Measurements from ENCODE around the gene ARHGAP42.

ARHGAP42 gene

GRCh38 chr11:100865443-100866065 is 178.5 kb downstream of the ARHGAP42 start:
- no peaks in the 10 kb centered on the region for H3K27me3 ChIP-seq (ENCODE audit: insufficient read depth, low read length, poor library complexity)

GRCh38 chr11:100866453-100866852 is 179.4 kb downstream of the ARHGAP42 start:
- H2AFZ ChIP-seq (ENCODE audit: low read depth, low read length): no peak overlapping the region
- no peak overlapping the region for H3K27ac ChIP-seq (ENCODE audit: low read length)
- H3K9ac ChIP-seq (ENCODE audit: low read depth, low read length): no peak overlapping the region
- no peak overlapping the region for H3K4me2 ChIP-seq (ENCODE audit: insufficient read depth, low read length)
- H3K79me2 ChIP-seq (ENCODE audit: insufficient read depth, low read length): no peaks in the 10 kb centered on the region
- no peaks in the 10 kb centered on the region for H3K9me3 ChIP-seq (ENCODE audit: insufficient read depth, low read length, severe bottlenecking)
- TF ChIP-seq EZH2 (IDR thresholded peaks at IDR 0.05; ENCODE audit: borderline replicate concordance, low read depth, low read length, severe bottlenecking): no peak
- no peak for TF ChIP-seq CTCF (IDR thresholded peaks at IDR 0.05; ENCODE audit: borderline replicate concordance, extremely low read depth, low read length, poor library complexity, severe bottlenecking)
- peaks cover 7% of the 10 kb centered on the region; the same call in 1 of the 2 replicates for H3K4me1 ChIP-seq (ENCODE audit: insufficient read depth, low read length)
- ATAC-seq (ENCODE audit: insufficient read depth, low read depth) (no peak), DNase-seq (no peak)
- no peak overlapping the region for H3K4me3 ChIP-seq (ENCODE audit: low read depth in 1 of 2, low read length in 2 of 2)
- no peaks in the 10 kb centered on the region for H3K36me3 ChIP-seq (ENCODE audit: insufficient read depth, low read length)
- H3K27me3 ChIP-seq (ENCODE audit: insufficient read depth, low read length, poor library complexity): no peaks in the 10 kb centered on the region
- no peaks in the 10 kb centered on the region for H4K20me1 ChIP-seq (ENCODE audit: insufficient read depth, low read length)

More at GRCh38 chr11:100865443-100866065, 178.5 kb downstream of the ARHGAP42 start:
- Histone ChIP-seq H3K4me2 (ENCODE audit: insufficient read depth, low read length) (no peak overlapping the region), H3K27ac (ENCODE audit: low read length) (no peak overlapping the region), H3K9ac (ENCODE audit: low read depth, low read length) (no peak overlapping the region), H3K79me2 (ENCODE audit: insufficient read depth, low read length) (no peaks in the 10 kb centered on the region), H2AFZ (ENCODE audit: low read depth, low read length) (no peak overlapping the region), H3K4me3 (ENCODE audit: low read depth in 1 of 2, low read length in 2 of 2) (no peak overlapping the region), H4K20me1 (ENCODE audit: insufficient read depth, low read length) (no peaks in the 10 kb centered on the region), H3K4me1 (ENCODE audit: insufficient read depth, low read length) (peaks cover 7% of the 10 kb centered on the region; the same call in 1 of the 2 replicates), H3K36me3 (ENCODE audit: insufficient read depth, low read length) (no peaks in the 10 kb centered on the region), H3K9me3 (ENCODE audit: insufficient read depth, low read length, severe bottlenecking) (no peaks in the 10 kb centered on the region)
- DNase-seq (no peak), ATAC-seq (ENCODE audit: insufficient read depth, low read depth) (no peak)
- TF ChIP-seq EZH2 (IDR thresholded peaks at IDR 0.05; ENCODE audit: borderline replicate concordance, low read depth, low read length, severe bottlenecking): no peak

GRCh38 chr11:100867606-100868005 is 180.5 kb downstream of the ARHGAP42 start:
- H3K4me2 ChIP-seq (ENCODE audit: insufficient read depth, low read length): no peak overlapping the region
- H3K4me3 ChIP-seq (ENCODE audit: low read depth in 1 of 2, low read length in 2 of 2): no peak overlapping the region
- H3K4me1 ChIP-seq (ENCODE audit: insufficient read depth, low read length): peaks cover 7% of the 10 kb centered on the region; the same call in 1 of the 2 replicates
- H4K20me1 ChIP-seq (ENCODE audit: insufficient read depth, low read length): no peaks in the 10 kb centered on the region
- H3K27me3 ChIP-seq (ENCODE audit: insufficient read depth, low read length, poor library complexity): no peaks in the 10 kb centered on the region
- H3K9me3 ChIP-seq (ENCODE audit: insufficient read depth, low read length, severe bottlenecking): no peaks in the 10 kb centered on the region
- ATAC-seq (ENCODE audit: insufficient read depth, low read depth) (no peak), DNase-seq (no peak)
- no peak overlapping the region for H2AFZ ChIP-seq (ENCODE audit: low read depth, low read length)
- no peak overlapping the region for H3K27ac ChIP-seq (ENCODE audit: low read length)
- H3K79me2 ChIP-seq (ENCODE audit: insufficient read depth, low read length): no peaks in the 10 kb centered on the region
- H3K36me3 ChIP-seq (ENCODE audit: insufficient read depth, low read length): no peaks in the 10 kb centered on the region
- TF ChIP-seq CTCF (IDR thresholded peaks at IDR 0.05; ENCODE audit: borderline replicate concordance, extremely low read depth, low read length, poor library complexity, severe bottlenecking): no peak
- TF ChIP-seq EZH2 (IDR thresholded peaks at IDR 0.05; ENCODE audit: borderline replicate concordance, low read depth, low read length, severe bottlenecking): no peak
- H3K9ac ChIP-seq (ENCODE audit: low read depth, low read length): no peak overlapping the region

GRCh38 chr11:100869328-100869727 is 182.2 kb downstream of the ARHGAP42 start:
- Histone ChIP-seq H3K27me3 (ENCODE audit: insufficient read depth, low read length, poor library complexity) (no peaks in the 10 kb centered on the region), H3K9me3 (ENCODE audit: insufficient read depth, low read length, severe bottlenecking) (no peaks in the 10 kb centered on the region), H2AFZ (ENCODE audit: low read depth, low read length) (no peak overlapping the region), H3K79me2 (ENCODE audit: insufficient read depth, low read length) (no peaks in the 10 kb centered on the region), H3K4me3 (ENCODE audit: low read depth in 1 of 2, low read length in 2 of 2) (no peak overlapping the region), H3K4me2 (ENCODE audit: insufficient read depth, low read length) (no peak overlapping the region), H3K27ac (ENCODE audit: low read length) (no peak overlapping the region), H3K9ac (ENCODE audit: low read depth, low read length) (no peak overlapping the region), H3K4me1 (ENCODE audit: insufficient read depth, low read length) (no peaks in the 10 kb centered on the region), H4K20me1 (ENCODE audit: insufficient read depth, low read length) (no peaks in the 10 kb centered on the region), H3K36me3 (ENCODE audit: insufficient read depth, low read length) (no peaks in the 10 kb centered on the region)
- DNase-seq (no peak), ATAC-seq (ENCODE audit: insufficient read depth, low read depth) (no peak)
- TF ChIP-seq CTCF (IDR thresholded peaks at IDR 0.05; ENCODE audit: borderline replicate concordance, extremely low read depth, low read length, poor library complexity, severe bottlenecking): no peak
- TF ChIP-seq EZH2 (IDR thresholded peaks at IDR 0.05; ENCODE audit: borderline replicate concordance, low read depth, low read length, severe bottlenecking): no peak

Data from DND-41 (cell line).